Fibroblast of mammary gland (primary cell): Measurements from ENCODE around the gene AKAP12.

Experiments used
- DNase-seq: peaks from one replicate; pipeline ENCODE4 v3.0.0-alpha.2; 2010; ENCODE audit warnings: low read depth
- H3K4me3 ChIP-seq: 2 replicates; pipeline ENCODE4 v1.5.1; 2011; ENCODE audit warnings: low read depth, mild to moderate bottlenecking, low read length, moderate library complexity; ENCODE audit not compliant: control insufficient read depth
- TF ChIP-seq, protein P1 (sequence below): conservative IDR thresholded peaks from 2 replicates; pipeline ENCODE4 v1.5.1; 2011; ENCODE audit warnings: low read depth, low read length, inconsistent platforms; ENCODE audit not compliant: control insufficient read depth, insufficient read depth

Gene AKAP12

DNA sequence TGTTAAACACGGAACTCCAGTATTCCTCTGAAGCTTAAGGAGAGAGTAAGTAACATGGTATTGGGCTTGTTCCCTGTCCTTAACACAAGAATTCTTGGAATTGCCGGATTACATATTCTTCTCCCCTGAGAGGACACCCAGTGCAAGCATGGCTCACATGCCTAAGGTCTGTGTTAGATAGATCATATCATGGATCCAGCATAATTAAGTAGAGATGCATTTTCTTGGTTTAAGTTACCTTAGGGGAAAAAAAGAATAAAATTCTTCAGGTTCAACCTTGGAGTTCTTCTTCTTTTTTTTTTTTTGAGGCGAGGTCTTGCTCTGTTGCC, 53.9 kb downstream of the AKAP12 start:
- H3K4me3 ChIP-seq, result no peak overlapping the region
- TF ChIP-seq, protein P1, sequence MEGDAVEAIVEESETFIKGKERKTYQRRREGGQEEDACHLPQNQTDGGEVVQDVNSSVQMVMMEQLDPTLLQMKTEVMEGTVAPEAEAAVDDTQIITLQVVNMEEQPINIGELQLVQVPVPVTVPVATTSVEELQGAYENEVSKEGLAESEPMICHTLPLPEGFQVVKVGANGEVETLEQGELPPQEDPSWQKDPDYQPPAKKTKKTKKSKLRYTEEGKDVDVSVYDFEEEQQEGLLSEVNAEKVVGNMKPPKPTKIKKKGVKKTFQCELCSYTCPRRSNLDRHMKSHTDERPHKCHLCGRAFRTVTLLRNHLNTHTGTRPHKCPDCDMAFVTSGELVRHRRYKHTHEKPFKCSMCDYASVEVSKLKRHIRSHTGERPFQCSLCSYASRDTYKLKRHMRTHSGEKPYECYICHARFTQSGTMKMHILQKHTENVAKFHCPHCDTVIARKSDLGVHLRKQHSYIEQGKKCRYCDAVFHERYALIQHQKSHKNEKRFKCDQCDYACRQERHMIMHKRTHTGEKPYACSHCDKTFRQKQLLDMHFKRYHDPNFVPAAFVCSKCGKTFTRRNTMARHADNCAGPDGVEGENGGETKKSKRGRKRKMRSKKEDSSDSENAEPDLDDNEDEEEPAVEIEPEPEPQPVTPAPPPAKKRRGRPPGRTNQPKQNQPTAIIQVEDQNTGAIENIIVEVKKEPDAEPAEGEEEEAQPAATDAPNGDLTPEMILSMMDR, result no peak
- no peak for DNase-seq

DNA sequence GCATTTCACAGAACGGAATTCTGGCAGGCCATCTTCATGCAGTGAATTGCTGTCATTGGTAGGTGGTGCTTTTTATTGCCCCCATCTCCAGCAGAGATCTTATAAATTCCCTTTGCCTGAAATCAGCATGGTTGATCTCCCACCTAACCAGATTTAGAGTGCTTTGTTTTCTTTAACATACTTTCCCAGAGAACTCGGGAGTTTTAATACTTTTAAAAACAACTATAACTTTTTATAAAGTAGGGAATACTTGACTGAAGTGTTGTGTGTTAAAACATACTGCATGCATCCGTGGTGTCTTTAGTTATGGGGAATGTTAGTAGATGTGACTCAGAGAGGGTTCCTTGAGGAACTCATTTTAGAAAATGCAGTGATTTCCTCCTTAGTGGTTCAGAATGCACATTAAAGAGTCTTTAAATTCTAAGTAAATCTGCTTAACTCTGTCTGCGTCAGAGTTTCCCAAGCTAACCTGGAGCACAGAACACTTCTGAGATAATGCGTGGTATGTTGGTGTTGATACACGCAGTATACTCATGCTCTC, 54.9 kb downstream of the AKAP12 start:
- TF ChIP-seq, protein P1, result no peak
- DNase-seq, result no peak
- H3K4me3 ChIP-seq, result no peak overlapping the region

DNA sequence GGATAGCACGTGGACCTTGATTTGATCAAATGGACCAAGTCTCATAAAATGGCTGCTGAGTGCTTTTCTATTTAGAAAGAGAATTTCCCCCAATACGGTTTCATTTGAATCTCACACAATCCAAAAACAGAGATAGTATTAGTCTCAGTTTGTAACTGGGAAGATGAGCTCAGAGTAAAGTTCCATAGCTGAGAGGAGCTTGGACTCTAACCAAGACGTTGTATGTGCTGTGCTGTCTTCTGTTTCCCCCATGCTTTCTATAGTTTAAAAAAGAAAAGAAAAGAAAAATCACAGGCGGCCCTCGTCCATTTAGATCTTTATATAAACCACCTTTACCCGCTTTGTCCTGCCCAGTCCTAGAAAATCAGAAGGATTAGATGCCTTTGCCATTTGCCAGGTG, 58.1 kb downstream of the AKAP12 start:
- TF ChIP-seq, protein P1, result no peak
- no peak overlapping the region for H3K4me3 ChIP-seq
- no peak for DNase-seq

DNA sequence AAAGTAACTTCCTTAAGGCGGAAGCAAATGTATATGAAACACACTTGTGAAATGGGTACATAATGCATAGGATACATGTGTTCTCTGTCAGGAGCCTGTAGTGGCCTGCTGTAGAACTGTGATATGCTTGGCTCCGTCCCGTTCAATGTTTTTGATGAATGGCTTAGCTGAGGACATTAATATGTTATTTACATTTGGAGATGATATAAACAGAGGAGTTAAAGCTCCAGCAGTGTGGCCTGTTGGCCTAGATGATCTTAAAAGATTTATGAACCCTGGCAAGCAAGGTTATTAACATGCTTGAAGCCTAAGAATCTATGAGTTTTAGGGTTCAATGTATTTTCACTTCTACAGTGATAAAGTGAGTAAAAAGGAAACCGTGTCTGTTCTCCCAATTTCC, 59.2 kb downstream of the AKAP12 start:
- TF ChIP-seq, protein P1, result no peak
- no peak for DNase-seq
- H3K4me3 ChIP-seq, result no peak overlapping the region

DNA sequence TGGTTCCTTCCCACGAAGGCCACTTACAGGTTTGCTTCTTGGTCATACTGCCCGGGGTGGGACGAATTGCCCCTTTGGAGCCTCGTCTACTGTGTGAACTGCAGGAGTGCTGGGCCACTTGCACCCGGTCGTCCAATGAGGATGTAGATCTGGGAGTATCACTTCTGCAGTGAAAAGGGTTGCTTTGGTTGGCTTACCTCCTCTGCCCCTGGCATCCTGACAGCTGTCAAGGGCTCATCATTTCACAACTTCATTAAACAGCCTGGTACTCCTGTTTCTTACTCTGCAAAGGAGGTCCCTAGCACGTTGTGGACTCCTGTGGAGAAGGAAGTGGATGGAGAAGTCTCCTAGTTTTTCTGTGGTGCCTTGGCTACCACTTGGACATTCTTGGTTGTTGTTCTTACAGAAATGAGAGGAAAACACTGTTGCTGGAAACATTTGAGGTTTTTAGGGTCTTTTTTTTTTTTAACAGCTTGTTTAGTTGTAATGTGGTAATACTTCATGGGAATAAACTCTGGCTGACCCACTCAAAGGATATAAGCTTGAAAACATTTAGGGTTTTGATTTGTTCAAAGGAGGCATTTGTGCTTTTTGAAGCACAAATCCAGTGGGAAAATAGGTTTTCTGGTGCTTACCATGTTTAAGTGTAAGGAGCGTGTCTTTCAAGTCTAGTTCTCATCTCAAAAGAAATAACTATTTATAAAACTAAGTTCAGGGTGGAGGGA, 60.7 kb downstream of the AKAP12 start:
- DNase-seq, result no peak
- no peak overlapping the region for H3K4me3 ChIP-seq
- TF ChIP-seq, protein P1, result no peak

DNA sequence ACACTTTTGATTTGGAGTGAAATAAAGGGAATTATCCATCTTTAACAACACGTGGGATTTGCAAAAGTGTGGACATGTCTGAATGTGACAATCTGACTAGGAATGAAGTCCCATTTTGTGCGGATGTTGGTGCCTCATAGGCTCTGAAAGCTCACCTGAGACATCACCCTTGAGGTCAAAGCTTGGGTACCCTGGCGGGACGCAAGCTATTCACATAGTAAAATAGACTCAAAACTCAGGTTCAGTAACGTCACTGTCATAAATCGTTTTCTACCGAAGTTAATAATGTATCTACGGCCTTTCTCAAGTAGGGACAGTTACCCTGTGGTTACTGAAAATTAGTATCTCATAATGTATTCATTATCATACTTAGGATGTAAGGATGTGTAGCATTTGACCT, 61.8 kb downstream of the AKAP12 start:
- DNase-seq, result no peak
- TF ChIP-seq, protein P1, result no peak
- no peak overlapping the region for H3K4me3 ChIP-seq

DNA sequence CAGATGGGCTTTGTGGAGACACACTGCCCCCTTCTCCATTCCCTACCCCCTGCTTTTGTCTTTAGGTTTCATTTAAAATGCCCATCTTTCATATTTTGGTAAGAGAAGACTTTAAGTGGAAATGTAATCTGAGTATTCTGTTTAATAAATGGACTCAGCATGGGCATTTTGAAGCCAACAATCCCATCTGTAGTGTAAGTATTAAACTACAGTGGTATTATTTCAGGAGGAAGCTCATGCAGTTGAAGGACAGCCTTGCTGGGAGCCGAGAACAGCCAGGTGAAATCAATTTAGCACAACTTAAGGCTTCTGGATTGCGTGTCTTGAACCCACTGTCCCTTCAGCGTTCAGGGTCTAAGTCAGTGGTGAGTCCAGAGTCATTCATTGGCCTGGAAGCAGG, 63.5 kb downstream of the AKAP12 start:
- TF ChIP-seq, protein P1, result no peak
- no peak overlapping the region for H3K4me3 ChIP-seq
- DNase-seq, result no peak
